HG03097 (cell line): Measurements from ENCODE around the gene CDK5RAP2.

Experiments used
- ATAC-seq: cut with Tn5 transposase; IDR thresholded peaks from one replicate; pipeline ENCODE4 v1.9.1; 2021; ENCODE audit not compliant: unreplicated experiment, low FRiP score

The CDK5RAP2 gene

DNA sequence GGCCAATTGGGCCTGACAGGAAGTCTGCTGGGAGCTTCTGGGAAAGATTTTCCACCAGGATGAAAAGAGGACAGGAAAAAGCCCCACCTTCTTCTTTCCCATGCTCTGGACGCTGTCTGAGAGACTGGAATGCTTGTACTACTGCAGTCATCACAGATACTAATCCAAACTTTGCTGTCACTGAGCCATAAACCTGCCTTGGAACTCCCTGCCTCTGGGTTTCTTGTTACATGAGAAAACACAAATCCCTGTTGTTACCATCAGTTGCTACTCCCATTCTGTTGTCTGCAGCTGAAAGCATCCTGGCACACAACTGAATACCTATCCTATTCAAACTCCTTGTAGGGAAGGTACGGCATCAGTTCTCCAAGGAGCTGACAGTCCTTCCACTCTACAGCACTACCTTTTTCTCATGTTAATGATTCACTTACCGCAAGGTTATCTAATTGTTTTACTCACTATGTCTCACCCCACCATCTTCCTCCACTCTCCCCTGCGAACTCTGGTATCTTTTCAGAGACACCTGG is 167.5 kb downstream of the CDK5RAP2 start:
- no peak for ATAC-seq

DNA sequence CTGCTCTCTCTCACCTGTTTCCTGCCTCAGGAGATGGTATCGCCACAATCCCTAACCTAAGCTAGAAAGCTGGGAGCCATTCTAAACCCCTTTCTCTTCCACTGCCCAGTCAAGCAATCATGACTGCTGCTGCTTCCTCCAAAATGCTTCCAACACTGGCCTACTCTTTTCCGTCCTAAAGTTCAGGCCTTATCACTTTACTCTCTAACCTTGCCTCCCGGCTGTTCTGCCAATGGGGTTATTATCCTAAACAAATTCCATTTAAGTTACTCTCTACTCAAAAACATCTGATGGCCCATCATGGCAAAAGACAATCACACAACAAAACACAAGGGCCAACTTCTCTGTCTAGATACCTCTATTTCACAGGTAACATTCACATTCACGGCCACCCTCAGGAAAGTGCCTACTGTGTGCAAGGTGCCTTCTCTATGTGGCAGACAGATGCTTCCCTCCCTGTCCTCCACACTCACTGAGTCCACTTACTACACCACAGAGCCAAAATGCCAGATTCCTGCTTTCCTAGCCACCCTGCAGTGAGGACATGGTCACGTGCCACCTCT is 168.0 kb downstream of the CDK5RAP2 start:
- no peak for ATAC-seq

DNA sequence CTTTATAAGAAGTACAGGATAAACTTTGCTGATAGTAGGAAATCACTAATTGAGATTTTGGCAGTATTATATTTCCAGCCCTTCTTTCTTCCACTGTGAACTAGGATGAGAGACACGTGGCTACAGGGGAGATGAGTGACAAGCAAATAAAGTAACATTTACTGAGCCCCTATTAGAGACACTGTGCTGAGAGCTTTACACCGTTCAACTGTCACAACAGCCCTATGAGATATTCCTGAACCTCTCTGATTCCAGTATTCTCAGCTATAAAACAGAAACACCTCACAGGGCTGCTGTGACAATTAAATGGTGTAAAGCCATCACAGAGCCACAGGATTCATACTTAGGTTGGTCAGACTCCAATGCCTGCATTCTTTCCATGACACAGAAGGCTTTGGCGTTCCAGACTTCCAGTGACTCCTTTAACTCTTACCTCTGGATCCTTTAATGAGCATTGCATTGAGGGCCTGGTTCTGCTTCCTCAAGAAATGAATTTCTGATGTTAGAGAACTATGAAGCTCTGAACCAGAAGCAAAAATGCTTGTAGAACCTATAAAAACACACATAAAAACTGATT is 169.0 kb downstream of the CDK5RAP2 start:
- no peak for ATAC-seq

DNA sequence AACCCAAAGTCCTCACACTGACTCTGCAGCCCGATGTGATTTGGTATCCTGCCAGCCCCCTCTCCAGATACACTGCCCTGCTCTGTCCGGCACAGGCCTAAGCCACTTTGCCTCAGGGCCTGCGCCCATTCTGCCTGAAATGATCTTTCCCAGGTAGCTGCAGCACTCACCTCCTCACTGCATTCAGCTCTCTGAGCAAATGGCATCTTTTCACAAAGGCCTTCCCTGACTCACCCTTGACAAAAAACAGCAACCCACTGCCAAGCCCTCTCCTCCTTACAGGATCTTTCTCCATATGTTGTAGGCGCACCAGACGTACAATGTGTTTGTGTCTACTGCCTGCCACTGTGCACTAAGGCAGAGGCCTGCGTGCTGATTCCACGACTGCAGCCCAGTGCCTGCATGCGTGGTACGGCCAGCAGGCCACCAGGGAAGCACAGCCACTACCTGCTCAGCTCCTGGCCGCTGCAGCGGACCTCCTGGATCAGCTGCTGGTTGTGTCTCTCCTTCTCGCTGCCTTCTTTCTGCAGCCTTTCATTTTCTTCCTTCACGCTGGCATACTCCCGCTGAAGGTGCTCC is 171.2 kb downstream of the CDK5RAP2 start:
- no peak for ATAC-seq

DNA sequence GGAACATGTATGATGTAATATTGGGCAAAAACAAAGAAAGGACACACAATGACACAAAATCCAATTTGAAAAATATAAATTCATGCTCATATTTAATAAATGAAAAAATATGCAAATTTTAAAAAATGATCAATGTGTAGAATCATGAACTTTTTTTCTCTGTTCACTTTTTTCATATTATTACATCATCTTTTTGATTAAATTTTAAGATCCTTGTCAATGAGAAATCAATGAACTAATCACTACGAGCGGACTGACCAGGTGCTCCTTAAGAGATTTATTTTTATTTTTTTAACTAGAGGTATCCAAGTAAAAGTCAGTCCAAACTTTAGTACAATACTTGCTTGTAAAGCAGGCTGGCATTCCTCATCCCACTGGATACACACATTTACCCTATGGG is 174.1 kb downstream of the CDK5RAP2 start:
- no peak for ATAC-seq

DNA sequence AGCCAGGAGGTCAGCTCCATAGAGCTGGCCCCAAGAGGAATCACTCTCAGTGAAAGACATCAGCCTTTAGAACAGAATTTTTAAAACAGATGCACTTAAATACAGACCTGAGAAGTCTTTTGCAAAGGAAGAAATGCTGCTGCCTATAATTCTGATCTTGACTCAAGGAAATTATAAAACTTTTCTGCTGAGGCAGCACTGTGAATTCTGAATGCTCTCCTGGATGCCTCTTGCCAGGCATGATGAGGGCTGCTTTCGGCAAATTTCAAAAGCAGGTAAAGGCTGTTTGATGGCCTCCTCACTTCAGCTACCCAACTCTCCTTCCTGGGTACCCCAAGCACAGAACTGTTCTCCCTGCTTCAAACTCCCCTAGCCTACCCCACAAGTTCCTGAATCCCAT is 174.8 kb downstream of the CDK5RAP2 start:
- ATAC-seq = no peak

DNA sequence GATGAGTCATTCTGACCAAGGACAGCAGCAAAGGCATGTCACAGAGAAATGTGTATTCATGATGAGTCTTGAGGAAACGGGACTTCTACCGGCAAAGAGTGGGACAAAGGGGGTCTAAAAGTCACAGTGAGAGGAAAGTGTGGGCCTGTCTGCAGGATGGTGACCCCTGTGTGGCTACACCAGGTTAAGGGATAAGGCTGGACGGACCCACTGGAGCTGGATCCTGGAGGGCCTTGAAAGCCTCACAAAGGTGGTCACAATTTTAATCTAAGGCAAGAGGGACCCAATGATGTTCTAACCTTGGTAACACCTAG is 176.5 kb downstream of the CDK5RAP2 start:
- ATAC-seq = no peak

DNA sequence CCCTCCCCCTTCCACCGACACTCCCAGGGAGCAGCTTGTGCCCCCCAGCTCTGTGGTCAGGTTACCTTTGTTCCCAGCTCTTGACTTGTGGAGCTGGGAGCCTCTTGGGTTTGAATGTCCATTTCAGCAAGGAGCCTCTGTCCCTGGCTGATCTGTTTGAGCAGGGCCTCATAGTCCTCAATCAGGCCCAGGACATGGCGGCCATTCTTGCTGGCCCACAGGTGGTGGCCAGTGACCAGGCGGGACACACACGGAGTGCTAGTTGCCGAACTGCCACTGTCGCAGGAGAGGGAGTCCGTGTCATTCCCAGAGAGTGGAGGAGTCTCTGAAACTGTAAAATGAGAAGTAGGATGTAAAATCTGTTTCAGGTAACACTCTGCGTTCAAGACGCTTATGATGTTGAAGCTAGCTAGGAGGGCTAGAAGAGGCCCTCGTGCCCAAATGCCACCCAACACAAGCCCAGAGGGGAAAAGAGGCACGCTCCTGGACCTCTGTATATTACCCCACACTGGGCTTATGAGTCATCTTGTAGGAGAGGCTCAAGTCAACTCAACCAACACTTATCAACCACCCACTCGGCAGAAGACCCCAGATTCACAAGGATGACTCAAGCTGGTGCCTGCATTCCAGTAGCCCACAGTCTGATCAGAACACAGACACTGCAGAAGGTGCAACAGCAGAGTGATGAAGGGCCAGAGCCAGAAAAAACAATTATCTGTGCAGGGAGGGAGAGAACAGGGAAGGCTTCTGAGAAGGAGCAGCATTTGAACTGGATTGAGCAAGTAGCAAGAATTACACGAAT is 177.0 kb downstream of the CDK5RAP2 start:
- ATAC-seq = no peak

DNA sequence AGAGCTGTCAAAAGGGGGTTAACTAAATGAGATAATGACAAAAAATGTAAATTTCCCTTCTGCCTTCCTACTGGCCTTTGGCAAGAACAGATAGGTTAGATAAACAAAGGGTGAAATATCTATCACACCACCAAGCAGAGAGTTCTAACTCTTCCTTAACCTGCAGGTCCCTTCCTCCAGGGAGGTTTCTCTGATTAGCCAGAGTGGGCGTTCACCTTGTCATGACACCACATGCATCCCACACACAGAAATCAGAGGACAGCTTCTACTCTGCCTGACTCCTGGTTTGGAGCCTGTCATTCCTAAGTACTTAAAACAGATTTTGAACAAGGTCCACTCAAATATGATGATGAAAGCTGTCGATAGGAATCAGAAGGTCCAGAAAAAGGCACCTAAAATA is 180.0 kb downstream of the CDK5RAP2 start:
- no peak for ATAC-seq

DNA sequence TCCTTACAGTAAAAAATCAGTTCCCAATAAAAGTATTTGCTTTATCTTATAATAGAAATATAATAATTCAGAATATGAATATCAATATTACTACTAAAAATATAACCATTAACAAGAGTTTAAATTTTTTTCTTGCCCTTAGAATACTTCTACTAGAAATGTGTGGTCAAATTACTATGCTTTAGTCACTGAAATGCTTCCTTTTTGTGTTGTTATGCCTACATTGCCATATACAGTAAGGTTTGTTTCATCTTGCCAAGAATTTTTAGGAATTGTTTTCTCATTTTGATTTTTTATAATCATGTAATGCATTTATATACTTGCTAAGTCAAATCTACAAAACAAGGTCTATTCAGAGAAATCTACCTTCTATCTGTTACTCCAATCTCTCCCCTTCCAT is 181.7 kb downstream of the CDK5RAP2 start:
- no peak for ATAC-seq

DNA sequence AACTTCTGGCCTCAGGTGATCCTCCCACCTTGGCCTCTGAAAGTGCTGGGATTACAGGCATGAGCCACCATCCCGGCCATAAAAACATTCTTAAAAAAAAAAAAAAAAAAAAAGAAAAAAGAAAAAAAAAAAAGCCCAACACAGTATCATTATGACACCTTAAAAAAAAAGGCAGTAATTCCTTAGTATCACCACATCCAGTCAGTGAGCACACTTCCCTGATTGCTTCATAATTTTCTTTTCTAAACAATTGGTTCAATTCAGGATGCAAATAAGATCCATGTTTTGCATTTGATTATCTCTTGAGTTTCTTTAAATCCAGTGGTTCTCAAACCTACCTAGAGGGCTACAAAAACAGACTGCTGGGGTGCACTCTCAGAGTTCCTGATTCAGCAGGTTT is 182.5 kb downstream of the CDK5RAP2 start:
- no peak for ATAC-seq

DNA sequence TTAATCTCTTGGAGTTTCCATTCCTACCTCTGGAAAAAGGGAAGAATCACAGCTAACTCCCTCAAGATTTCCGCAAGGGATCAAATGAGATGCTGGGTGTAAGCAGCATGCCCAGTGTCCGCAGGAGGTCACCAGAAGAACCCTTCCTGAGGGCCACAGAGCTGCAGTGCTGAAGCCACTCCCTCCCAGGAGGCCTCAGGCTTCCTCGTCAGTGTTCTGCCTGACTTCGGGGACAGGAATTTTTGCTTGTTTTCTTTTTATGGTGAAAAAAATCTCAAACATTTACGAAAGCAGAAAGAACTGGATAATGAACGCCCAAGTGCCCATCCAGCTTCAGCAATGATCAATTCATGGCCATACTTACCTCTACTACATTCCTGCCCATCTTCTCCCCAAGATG is 183.0 kb downstream of the CDK5RAP2 start:
- ATAC-seq = no peak

DNA sequence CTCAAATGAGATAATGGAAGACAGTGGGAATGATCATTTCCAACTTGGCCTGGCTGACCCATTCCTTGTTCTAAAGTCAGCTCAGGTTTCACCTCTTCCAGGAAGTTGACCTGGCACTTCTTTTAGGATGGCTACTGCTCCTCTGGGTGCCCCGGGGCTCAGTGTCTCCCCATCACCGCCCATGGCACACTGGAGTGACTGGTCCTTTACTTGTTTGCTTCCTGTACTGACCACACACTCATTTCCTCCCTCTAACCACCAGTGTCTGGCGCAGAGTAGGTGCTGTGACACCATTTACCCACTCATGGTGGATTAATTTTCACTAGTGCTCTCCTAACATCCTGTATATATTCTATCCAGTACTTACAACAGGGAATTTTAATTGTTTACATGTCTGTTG is 183.5 kb downstream of the CDK5RAP2 start:
- ATAC-seq = no peak

DNA sequence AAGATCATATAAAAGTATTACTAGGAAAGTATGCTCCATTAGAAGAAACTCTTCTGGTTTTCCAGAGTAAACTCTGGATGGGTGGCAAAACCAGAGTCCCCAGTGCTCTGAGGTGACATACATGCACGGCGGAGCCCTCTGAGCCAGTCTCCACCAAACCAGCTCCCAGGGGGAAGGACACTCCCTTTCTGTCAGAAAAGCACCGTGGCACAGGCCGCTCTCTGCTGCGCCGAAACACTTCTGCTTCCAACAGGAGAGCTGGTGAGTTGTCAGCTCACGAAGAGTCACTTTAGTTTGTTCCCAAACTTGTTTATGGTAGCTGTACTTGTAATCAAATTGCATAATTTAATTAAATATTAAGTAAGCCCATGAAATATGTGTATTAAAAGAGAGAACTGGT is 184.6 kb downstream of the CDK5RAP2 start:
- ATAC-seq = no peak

DNA sequence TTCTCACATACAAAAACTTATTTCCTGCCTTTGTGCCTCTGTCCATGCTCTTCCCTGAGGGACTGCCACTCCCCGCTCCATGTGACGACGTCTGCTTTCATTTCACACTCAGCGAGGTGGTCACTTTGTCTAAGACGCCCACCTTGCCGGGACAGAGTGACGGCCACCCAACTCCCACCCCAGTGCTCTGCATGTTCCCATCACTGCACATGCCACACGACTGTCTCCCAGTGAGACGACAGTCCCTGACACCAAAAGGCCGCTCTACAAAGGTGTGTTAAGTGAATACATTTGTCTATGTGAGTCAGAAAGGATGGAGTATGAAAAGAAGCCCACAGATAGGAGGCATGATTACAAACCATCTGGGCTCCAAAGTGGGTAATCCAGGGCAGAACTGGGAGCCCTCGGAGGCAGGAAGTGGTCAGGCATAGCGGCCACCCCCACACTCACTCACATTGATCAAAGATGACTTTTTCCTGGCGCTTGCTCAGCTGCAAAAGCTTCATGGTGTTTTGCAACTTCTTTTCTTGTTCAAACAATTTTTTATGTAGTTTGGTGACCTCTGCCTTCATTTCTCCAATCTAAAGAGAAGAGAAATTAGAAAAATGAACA is 185.8 kb downstream of the CDK5RAP2 start:
- no peak for ATAC-seq

DNA sequence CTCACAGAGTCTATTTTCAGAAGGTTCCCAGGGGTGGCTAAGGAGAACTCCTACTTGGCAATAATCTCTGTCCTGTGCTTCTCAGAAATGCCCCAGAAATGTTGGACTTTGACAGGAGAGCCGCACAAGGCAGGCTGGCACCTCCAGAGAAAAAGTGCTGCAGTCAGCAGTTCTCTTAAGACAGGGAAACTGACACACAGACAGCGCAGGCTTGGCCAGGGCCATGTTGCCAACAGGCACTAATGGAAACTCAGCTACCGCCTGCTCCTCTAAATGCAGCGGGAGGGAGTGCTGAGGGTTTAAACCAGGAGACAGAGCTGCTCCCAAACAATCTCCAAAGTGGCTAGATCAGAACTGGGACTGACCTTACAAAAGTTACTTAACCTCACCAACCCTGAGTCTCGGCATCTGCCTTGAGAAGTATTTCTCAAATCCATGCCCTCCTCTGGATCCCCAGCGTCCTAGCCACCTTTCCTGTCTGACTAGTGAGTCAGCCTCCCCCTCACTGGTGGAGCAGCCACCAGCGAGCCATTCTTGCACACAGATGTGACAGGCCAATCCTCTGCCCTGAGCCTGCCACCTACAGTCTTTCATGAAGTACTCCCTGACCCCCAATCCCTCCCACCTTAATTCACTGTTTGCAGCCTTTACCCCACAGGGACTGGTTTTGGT is 186.4 kb downstream of the CDK5RAP2 start:
- no peak for ATAC-seq

DNA sequence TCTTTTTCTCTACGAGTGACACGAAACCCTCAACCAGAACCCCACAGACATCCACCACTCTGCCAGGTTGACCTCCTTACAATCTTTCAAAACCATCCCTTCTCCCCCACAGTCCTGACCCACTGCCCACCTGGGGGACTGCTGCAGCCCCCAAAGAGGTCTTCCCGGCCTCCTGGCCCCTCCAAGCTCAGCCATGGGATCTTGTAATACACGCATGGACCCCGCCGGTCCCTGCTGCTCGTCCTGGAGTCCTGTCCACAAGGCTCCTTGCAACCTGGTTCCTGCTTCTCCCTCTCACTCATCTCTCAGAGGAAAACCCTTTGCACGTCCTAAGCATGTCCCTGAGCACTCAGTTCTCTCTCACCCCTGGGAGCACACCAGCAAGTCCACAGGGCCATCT is 187.3 kb downstream of the CDK5RAP2 start:
- ATAC-seq = no peak

DNA sequence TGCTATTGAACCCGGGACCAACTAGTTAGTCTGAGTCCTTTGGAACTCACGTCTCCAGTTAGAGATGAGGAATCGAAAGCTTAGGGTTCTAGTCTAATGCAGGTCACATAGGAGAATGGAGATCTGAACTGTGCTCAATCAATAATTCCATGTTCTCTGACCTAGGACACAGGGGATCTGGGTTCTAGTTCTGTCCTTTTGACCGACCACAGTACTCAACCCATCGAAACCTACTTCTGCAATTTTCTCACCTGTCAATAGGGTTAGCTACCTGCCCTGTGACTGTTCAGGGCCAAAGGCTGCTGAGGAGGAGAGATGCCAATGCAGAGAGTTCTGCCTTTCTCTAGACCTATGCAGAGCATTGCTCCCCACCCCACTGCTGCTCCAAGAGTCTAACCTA is 187.7 kb downstream of the CDK5RAP2 start:
- ATAC-seq = no peak

DNA sequence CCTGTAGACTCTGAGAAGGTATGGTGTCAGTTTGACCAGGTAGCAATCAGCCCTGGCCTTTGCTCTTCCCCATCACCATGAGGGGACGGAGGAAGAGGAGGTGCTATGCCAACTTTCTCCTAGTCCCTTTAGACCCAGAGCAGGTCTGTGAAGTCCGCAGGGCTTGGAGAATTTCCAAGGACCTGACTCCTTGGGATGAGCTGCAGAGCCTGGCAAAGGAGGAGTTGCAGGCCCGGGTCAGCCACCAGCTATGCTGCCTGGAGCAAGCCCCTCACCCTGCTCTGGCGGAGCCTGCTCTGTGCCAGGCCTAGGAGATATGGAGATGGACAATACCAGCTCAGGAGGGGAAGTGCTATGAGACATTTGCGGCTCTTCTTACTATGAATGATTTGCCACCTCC is 188.3 kb downstream of the CDK5RAP2 start:
- no peak for ATAC-seq

DNA sequence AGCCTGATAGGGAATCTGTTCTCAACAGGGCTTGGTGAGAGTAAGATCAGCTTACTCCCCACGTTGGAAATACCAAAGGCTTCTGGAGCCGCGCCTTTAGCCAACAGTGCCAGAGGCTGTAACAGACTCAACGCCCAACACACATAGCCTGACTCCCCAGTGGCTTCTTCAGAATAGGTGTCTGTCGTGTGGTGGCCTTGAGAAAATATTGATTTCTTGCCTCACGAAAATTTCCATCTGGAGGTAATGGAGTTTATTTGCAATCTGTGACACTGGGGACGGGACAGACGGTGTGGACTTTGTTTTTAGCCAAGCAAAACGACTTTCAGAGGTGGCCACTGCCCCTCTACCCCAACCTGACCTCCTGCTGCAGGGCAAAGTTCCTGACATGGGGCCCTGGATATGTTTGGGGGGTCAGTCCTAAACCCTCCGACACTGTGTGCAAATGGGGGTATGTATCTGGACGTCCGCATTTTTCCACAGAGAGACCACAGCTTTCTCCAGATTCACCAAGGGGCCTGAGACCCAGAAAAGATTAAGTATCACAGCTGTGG is 189.3 kb downstream of the CDK5RAP2 start:
- ATAC-seq = no peak

DNA sequence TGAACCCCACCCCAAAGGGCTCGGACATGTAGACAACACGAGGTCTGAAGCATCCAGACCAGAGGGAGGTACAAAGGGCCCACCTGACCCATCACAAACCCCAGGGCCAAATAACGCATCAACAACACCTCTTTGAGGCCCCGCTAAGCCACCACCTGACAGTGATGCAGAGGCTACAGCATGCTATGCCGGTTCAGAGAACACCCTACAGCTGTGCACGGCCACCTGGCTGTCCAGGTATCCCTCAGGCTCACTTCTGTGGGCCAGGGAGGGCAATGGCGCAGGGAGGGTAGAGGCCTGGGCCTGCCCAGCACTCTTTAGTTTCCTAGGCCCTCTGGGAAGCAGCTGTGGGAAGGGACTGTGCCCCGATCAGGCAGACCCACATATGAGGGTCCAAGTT is 190.1 kb downstream of the CDK5RAP2 start:
- no peak for ATAC-seq
